ENCODE data around the gene HHAT.

Gene HHAT

GRCh38 chr1:210516092-210516656, 187.5 kb downstream of the HHAT start:
- DNase-seq (ENCODE audit: low read depth, low spot score) = no peak
- no peak for TF ChIP-seq CTCF (IDR thresholded peaks at IDR 0.05; ENCODE audit: low read depth, low read length)
- no peak overlapping the region for H3K4me3 ChIP-seq (ENCODE audit: low read depth, low read length)
- in situ Hi-C loops (cut with HindIII; ENCODE audit: low sequenced_read_pairs) = no loop called here

GRCh38 chr1:210516697-210517459, 188.2 kb downstream of the HHAT start:
- no peak for TF ChIP-seq CTCF (IDR thresholded peaks at IDR 0.05; ENCODE audit: low read depth, low read length)
- no peak overlapping the region for H3K4me3 ChIP-seq (ENCODE audit: low read depth, low read length)
- DNase-seq (ENCODE audit: low read depth, low spot score) = no peak
- in situ Hi-C loops (cut with HindIII; ENCODE audit: low sequenced_read_pairs) = no loop called here

GRCh38 chr1:210523830-210524229, 195.1 kb downstream of the HHAT start:
- TF ChIP-seq CTCF (IDR thresholded peaks at IDR 0.05; ENCODE audit: low read depth, low read length) = no peak
- DNase-seq (ENCODE audit: low read depth, low spot score) = no peak
- in situ Hi-C loops (cut with HindIII; ENCODE audit: low sequenced_read_pairs) = no loop called here

GRCh38 chr1:210525716-210526454, 197.2 kb downstream of the HHAT start:
- in situ Hi-C loops (cut with HindIII; ENCODE audit: low sequenced_read_pairs) = no loop called here
- no peak overlapping the region for H3K4me3 ChIP-seq (ENCODE audit: low read depth, low read length)
- no peak for TF ChIP-seq CTCF (IDR thresholded peaks at IDR 0.05; ENCODE audit: low read depth, low read length)
- DNase-seq (ENCODE audit: low read depth, low spot score) = no peak

More at GRCh38 chr1:210523830-210524229, 195.1 kb downstream of the HHAT start:
- no peak overlapping the region for H3K4me3 ChIP-seq (ENCODE audit: low read depth, low read length)

GRCh38 chr1:210527091-210527490, 198.4 kb downstream of the HHAT start:
- no peak for TF ChIP-seq CTCF (IDR thresholded peaks at IDR 0.05; ENCODE audit: low read depth, low read length)
- in situ Hi-C loops (cut with HindIII; ENCODE audit: low sequenced_read_pairs) = no loop called here
- DNase-seq (ENCODE audit: low read depth, low spot score) = peak; percentile 16
- no peak overlapping the region for H3K4me3 ChIP-seq (ENCODE audit: low read depth, low read length)

- in situ Hi-C loops (cut with HindIII; ENCODE audit: low sequenced_read_pairs) = no loop called here
- DNase-seq (ENCODE audit: low read depth, low spot score) = no peak
- no peak for TF ChIP-seq CTCF (IDR thresholded peaks at IDR 0.05; ENCODE audit: low read depth, low read length)
- H3K4me3 ChIP-seq (ENCODE audit: low read depth, low read length) = no peak overlapping the region
Observed at GRCh38 chr1:210531475-210532222, 202.9 kb downstream of the HHAT start.
